Non-pigmented ciliary epithelial cell (primary cell): ENCODE data around the gene MRPL58.
"Not testable (repeated sequence)": the region's sequence is repeated elsewhere in the genome, so short reads cannot be mapped to it uniquely, and the experiment has no call there.

Source experiments
- DNase-seq: peaks from one replicate; pipeline ENCODE4 v3.0.0-alpha.2; 2010; ENCODE audit warnings: low read depth

Gene MRPL58

GRCh38 chr17:75013092-75013559 lies 656 bp downstream of the MRPL58 start:
- no peak for DNase-seq

GRCh38 chr17:75019146-75019545 lies 6.7 kb downstream of the MRPL58 start:
- DNase-seq: no peak

GRCh38 chr17:75019710-75020109 lies 7.2 kb downstream of the MRPL58 start:
- no peak for DNase-seq

- DNase-seq: no peak
These were observed 8.1 kb downstream of the MRPL58 start for GRCh38 chr17:75020331-75021110.

- no peak for DNase-seq
These were observed 12.4 kb downstream of the MRPL58 start for GRCh38 chr17:75024686-75025397.

- not testable (repeated sequence) for DNase-seq
These were observed 12.9 kb downstream of the MRPL58 start for GRCh38 chr17:75025398-75025734.

- not testable (repeated sequence) for DNase-seq
These were observed 14.2 kb downstream of the MRPL58 start for GRCh38 chr17:75026650-75027049.

- no peak for DNase-seq
These were observed 17.7 kb downstream of the MRPL58 start for GRCh38 chr17:75030161-75030560.

- DNase-seq: peak; percentile 26
These were observed 19.7 kb downstream of the MRPL58 start for GRCh38 chr17:75031972-75032719.

- DNase-seq: no peak
These were observed 20.3 kb downstream of the MRPL58 start for GRCh38 chr17:75032720-75033280.

- peak; percentile 73 for DNase-seq
These were observed 21.1 kb downstream of the MRPL58 start for GRCh38 chr17:75033346-75034235.

- DNase-seq: peak; percentile 41
These were observed 21.9 kb downstream of the MRPL58 start for GRCh38 chr17:75034236-75034908.

GRCh38 chr17:75036643-75037268 lies 24.3 kb downstream of the MRPL58 start:
- DNase-seq: peak; percentile 30

- no peak for DNase-seq
These were observed 26.8 kb downstream of the MRPL58 start for GRCh38 chr17:75039238-75039637.

GRCh38 chr17:75041656-75042280 lies 29.3 kb downstream of the MRPL58 start:
- DNase-seq: no peak

GRCh38 chr17:75043789-75044188 lies 31.3 kb downstream of the MRPL58 start:
- not testable (repeated sequence) for DNase-seq

GRCh38 chr17:75044716-75045115 lies 32.2 kb downstream of the MRPL58 start:
- DNase-seq: no peak

GRCh38 chr17:75045946-75046406 lies 33.5 kb downstream of the MRPL58 start:
- DNase-seq: not testable (repeated sequence)

- DNase-seq: peak; percentile 79
These were observed 34.2 kb downstream of the MRPL58 start, which contains the start of the genes ATP5PD and KCTD2 for GRCh38 chr17:75046407-75047289. Gene ATP5PD (minus strand): TSS chr17:75046969. CDS start chr17:75042650, 4,319 bp downstream. Gene KCTD2 (plus strand): TSS chr17:75047225. CDS start chr17:75047251, 26 bp downstream.
